ENCODE measurements around the gene TDP1.

- TF ChIP-seq CTCF (IDR thresholded peaks at IDR 0.05; ENCODE audit: low read depth, low read length) (no peak), MAX (IDR thresholded peaks at IDR 0.05; ENCODE audit: low read depth, low read length) (no peak)
These were observed 106.0 kb downstream of the TDP1 start, which contains the start of gene KCNK13 for GRCh38 chr14:90061685-90062126.

All from NB4 (cell line).